ENCODE data around the gene FCRL2.
"Not testable (repeated sequence)": the region's sequence is repeated elsewhere in the genome, so short reads cannot be mapped to it uniquely, and the experiment has no call there.

The FCRL2 gene

DNA sequence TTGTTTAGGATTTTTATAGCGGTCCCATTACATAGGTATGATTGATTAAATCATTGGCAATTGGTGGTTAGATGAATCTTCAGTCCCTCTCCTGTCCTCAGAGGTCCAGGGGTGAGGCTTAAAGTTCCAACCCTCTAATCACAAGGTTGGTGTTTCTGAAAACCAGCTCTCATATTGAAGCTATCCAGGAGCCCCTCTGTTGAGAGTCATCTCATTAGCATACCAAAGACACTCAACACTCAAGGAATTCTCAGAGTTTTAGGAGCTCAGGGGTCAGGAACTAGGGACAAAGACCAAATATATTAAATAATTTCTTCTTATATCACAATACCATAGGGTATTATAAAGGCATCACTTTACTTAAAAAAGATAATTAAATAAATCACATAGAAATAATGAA, 23.3 kb downstream of the FCRL2 start:
- no peak for DNase-seq (ENCODE audit: low read depth)

GRCh38 chr1:157751283-157751682, 25.6 kb downstream of the FCRL2 start:
- DNase-seq (ENCODE audit: low read depth), result no peak

DNA sequence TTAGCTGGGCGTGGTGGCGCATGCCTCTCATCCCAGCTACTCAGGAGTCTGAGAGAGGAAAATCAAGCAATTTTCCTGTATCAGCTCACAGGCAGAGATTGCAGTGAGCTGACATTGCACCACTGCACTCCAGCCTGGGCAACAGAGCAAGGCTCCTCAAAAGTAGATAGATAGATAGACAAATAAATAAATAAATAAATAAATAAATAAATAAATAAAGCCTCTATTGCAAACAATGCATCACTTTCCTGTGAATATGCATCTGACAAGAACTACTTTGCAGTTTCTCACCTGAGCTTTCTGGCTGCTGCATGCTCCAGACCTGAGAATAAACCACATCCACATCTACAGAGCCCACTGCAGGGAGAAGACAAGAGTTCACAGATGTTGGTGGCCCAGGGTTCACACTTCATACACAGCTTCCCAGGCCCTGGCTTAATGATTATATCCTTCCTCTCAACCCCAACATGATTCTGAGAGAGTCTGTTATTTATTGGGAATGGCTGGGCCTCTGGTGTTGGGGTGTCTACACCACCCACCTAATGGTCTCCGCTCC, 28.6 kb downstream of the FCRL2 start:
- no peak for DNase-seq (ENCODE audit: low read depth)

DNA sequence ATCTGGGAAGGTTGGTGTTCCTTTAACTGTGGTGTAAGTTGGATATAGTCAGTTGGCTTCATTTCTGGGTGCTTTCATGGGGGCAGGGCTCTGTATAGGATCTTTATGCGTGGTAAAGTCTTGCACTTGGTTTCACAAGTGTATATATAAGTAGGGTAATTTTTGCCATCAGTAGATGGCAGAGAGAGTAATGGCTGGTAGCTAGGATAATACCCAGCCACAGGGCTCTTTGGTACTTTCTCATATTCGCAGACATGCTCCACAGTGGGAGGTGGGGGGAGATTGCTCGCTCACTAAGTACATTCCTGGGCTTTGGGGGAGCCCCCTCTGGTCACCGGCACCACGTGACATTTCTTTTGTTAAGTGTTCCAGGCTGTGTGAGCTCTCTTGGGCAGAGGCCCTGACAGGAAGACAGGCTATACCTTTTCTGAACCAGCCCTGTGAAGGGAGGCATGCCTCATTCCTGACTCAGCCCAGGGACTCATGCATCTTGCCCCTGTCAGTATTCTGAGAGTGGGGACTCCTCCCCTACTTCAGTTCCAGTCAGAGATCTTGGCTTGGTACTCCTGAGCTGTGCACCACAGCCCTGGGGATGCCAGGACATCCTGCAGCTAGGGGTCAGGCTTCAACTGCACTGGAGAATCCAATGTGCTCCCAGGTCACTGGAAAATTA, 37.6 kb downstream of the FCRL2 start:
- DNase-seq (ENCODE audit: low read depth), result no peak

DNA sequence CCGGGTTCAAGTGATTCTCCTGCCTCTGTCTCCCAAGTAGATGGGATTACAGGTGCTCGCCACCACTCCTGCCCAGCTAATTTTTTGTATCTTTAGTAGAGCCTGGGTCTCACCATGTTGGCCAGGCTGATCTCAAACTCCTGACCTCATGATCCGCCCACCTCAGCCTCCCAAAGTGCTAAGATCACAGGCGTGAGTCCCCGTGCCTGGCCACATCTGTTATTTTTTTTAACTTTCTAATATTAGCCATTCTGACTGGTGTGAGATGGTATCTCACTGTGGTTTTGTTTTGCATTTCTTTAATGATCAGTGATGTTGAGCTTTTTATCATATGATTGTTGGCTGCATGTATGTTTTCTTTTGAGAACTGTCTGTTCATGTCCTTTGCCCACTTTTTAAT, 40.9 kb downstream of the FCRL2 start:
- not testable (repeated sequence) for DNase-seq (ENCODE audit: low read depth)

- no peak for DNase-seq (ENCODE audit: low read depth)
Measured at GRCh38 chr1:157734321-157734720, 42.6 kb downstream of the FCRL2 start.

DNA sequence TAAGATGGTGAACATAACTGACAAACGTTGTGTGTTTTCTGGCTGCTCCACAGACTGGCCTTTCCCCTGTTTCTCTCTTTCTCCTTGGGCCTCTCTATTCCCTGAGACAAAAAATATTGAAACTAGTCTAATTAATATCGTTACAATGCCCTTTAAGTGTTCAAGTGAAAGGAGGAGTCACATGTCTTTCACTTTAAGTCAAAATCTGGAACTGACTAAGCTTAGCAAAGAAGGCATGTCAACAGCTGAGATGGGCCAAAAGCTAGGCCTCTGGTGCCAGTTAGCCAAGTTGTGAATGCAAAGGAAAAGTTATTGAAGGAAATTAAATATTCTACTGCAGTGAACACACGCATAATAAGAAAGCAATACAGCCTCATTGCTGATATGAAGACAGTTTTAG, 44.2 kb downstream of the FCRL2 start:
- DNase-seq (ENCODE audit: low read depth), result no peak

GRCh38 chr1:157725221-157725577, 51.7 kb downstream of the FCRL2 start:
- no peak for DNase-seq (ENCODE audit: low read depth)

- no peak for DNase-seq (ENCODE audit: low read depth)
Measured at GRCh38 chr1:157724537-157725220, 52.3 kb downstream of the FCRL2 start.

GRCh38 chr1:157723157-157723556, 53.8 kb downstream of the FCRL2 start:
- no peak for DNase-seq (ENCODE audit: low read depth)

DNA sequence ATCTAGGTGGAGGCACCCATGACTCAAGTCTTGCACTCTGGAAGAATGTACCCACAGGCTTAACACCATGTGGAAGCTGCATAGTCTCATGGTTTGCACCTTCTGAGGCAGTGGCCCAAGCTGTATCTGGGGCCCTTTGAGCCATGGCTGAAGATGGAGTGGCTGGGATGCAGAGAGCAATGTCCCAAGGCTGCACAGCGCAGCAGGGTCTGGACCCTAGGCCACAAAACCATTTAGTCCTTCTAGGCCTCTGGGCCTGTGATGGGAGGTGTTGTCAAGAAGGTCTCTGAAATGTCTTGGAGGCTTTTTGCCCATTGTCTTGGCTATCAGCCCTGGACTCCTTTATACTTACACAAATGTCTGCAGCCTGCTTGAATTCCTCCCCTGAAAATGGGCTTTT, 54.9 kb downstream of the FCRL2 start:
- no peak for DNase-seq (ENCODE audit: low read depth)

GRCh38 chr1:157715736-157716135, 61.2 kb downstream of the FCRL2 start:
- no peak for DNase-seq (ENCODE audit: low read depth)

- DNase-seq (ENCODE audit: low read depth), result no peak
Measured at GRCh38 chr1:157711802-157712201, 65.1 kb downstream of the FCRL2 start.

GRCh38 chr1:157704878-157705277, 72.1 kb downstream of the FCRL2 start:
- DNase-seq (ENCODE audit: low read depth), result no peak

DNA sequence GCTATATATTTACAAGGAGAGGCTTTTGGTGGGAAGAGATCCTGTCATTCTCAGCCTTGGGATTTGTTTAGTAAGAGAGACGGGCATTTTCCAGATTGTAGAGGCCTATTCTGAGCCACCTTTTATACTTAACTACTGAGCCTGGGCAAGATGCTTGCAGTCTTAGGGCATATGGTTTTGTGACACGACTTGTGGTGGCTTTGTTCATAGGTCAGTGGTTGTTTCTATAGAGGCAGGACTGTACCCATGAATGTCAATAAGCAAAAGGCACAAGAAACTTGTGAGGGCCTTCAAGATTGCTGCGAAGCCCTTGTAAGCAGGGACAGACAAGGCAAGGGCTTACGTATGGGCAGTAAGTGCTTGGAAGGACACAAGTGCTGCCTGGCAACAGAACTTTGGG, 73.0 kb downstream of the FCRL2 start:
- DNase-seq (ENCODE audit: low read depth), result no peak

- no peak for DNase-seq (ENCODE audit: low read depth)
Measured at GRCh38 chr1:157702308-157702825, 74.6 kb downstream of the FCRL2 start.

- no peak for DNase-seq (ENCODE audit: low read depth)
Measured at GRCh38 chr1:157700732-157701131, 76.2 kb downstream of the FCRL2 start, which contains the start of gene FCRL3. TSS of gene FCRL3 (minus strand) at chr1:157700769. CDS start at chr1:157700489, 280 bp downstream.

DNA sequence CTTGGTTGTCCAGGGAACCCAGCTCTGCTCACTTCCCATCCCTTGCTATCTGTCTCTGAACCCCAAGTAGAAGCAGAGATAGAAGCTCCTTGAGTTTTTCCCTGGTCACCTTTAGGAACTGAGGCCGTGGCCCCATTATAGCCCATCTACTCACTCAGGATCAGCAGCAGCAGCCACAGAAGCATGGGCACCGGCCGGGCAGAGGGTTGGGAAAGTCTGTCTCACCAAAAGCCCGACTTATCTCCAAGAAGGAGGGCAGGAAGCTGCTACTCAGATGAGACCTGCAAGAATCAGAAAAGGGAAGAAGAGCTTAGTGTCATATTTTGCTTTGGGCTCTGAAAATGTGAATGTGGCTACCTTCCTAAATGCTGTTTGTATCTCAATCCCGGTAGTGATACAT, 76.6 kb downstream of the FCRL2 start:
- no peak for DNase-seq (ENCODE audit: low read depth)

- DNase-seq (ENCODE audit: low read depth), result no peak
Measured at GRCh38 chr1:157697781-157698569, 79.0 kb downstream of the FCRL2 start.

DNA sequence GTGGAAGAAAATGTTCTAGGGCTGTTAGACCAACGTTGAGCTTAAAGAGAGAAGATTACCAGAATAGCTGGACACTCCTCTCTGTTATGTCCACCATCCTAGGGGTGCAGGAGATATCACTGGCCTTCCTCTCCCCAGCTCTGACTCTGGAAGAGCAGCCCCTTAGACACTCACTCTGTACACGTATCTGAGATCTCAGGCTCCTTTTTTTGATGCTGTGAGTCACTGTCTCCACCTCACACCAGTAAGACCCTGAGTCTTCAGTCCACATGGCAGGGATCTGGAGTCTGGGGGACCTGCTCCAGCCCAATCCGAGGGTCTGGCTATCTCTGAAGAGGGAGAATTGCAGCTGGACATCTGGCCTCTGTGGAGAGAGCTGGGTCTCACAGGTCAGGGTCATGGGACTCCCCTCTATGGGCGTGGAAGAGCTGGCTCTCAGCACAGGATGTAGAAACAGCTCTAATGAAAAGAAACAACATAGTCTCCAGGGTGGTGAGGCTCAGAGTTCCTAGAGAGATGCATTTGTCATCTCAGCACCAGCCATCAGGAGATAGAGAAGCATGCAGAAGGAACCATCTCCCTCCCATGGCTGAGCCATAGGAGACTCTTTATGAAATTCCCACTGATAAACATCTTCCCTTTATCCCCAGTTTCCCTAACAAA, 79.8 kb downstream of the FCRL2 start:
- no peak for DNase-seq (ENCODE audit: low read depth)
